ENCODE data around the gene KCNJ6.

GRCh38 chr21:37575580-37575979 lies 340.7 kb downstream of the KCNJ6 start:
- no peak for TF ChIP-seq ZBTB17 (CRISPR knock-in tag; IDR thresholded peaks at IDR 0.05)
- TF ChIP-seq CTCF (IDR thresholded peaks at IDR 0.05 in 2 of 3, conservative IDR thresholded peaks at IDR 0.05 in 1 of 3; ENCODE audit: insufficient read depth in 2 of 3, low read depth in 1 of 3, low read length in 3 of 3), result no peak
- TF ChIP-seq BRD4 (IDR thresholded peaks at IDR 0.05), result no peak
- TF ChIP-seq POU5F1 (IDR thresholded peaks at IDR 0.05; ENCODE audit: borderline replicate concordance, low read depth, low read length, partially characterized antibody), result no peak
- TF ChIP-seq SMC3 (conservative IDR thresholded peaks at IDR 0.05; ENCODE audit: insufficient read depth, low read depth, low read length), result no peak
- TF ChIP-seq POLR2A (conservative IDR thresholded peaks at IDR 0.05), result no peak
- TF ChIP-seq MBD1 (CRISPR knock-in tag; IDR thresholded peaks at IDR 0.05), result no peak
- TF ChIP-seq NRF1 (conservative IDR thresholded peaks at IDR 0.05 in 1 of 2, IDR thresholded peaks at IDR 0.05 in 1 of 2), result no peak
- TF ChIP-seq EZH2 (IDR thresholded peaks at IDR 0.05; ENCODE audit: borderline replicate concordance, low read depth, low read length), result no peak

Measured in K562 (cell line).